ENCODE measurements around the gene BCO2. TPM values are rescaled to one million over a fixed set of nuclear protein-coding genes. Genes with fewer than 3 reads are reported as not detected.

BCO2 gene
- total and polyA plus RNA-seq, 10 of the 15 experiments (the other 5 are each of a cell fraction or from before 2014, with no cell fraction given): 0.29 to 1.0 (median 0.57) TPM

- ChIA-PET SMC1A (ENCODE audit: uncharacterized antibody, unreplicated experiment) (no interaction called here), POLR2A (no interaction called here), CTCF (interaction anchor here (1.6 kb wide), 1 partner anchor 33 kb away, joined by 3 read pairs; no protein-coding TSS in a partner anchor), RAD21 (ENCODE audit: unreplicated experiment) (no interaction called here)
- H3K4me2 ChIP-seq (ENCODE audit: control insufficient read depth, insufficient read depth): no peak overlapping the region
- BruUV-seq (replicated peaks): no TSS peak
- H3K27me3 ChIP-seq (replicated peaks in 1 of 2; ENCODE audit: control insufficient read depth in 2 of 2, insufficient read depth in 2 of 2, low read length in 1 of 2): no peaks in the 10 kb centered on the region
- no peak for FAIRE-seq
- H2AFZ ChIP-seq (ENCODE audit: control insufficient read depth, low read depth, low read length): no peak overlapping the region
- H3K79me2 ChIP-seq (ENCODE audit: control insufficient read depth, insufficient read depth, low read length): no peaks in the 10 kb centered on the region
- no peak for ATAC-seq
- DNase-seq (ENCODE audit: low read depth, low spot score): no peak
- H4K20me1 ChIP-seq (ENCODE audit: control insufficient read depth, insufficient read depth): no peaks in the 10 kb centered on the region
- H3K27ac ChIP-seq (ENCODE audit: control insufficient read depth, insufficient read depth): no peak overlapping the region
- no peaks in the 10 kb centered on the region for H3K9me3 ChIP-seq (replicated peaks; ENCODE audit: control insufficient read depth, insufficient read depth, low read length)
- in situ Hi-C loops (cut with MboI) (no loop called here), intact Hi-C loops (cut with micrococcal nuclease; ENCODE audit: unreplicated experiment) (no loop called here)
- WGBS (ENCODE audit: insufficient coverage, insufficient replicate concordance, low lambda C conversion rate, missing lambda C conversion rate): 70% methylated on average over 4 of the region's 4 CpGs
- no peaks in the 10 kb centered on the region for H3K4me1 ChIP-seq (ENCODE audit: control insufficient read depth, insufficient read depth, low read length)
- no peak overlapping the region for H3K4me3 ChIP-seq
- TF ChIP-seq MTA3 (IDR thresholded peaks at IDR 0.05; ENCODE audit: borderline replicate concordance, low read length) (no peak), ZBED1 (IDR thresholded peaks at IDR 0.05; ENCODE audit: borderline replicate concordance) (no peak), STAT3 (IDR thresholded peaks at IDR 0.05; ENCODE audit: low read depth, low read length) (no peak), E2F8 (IDR thresholded peaks at IDR 0.05; ENCODE audit: low read depth, partially characterized antibody) (no peak), ZNF622 (IDR thresholded peaks at IDR 0.05) (no peak), SRF (IDR thresholded peaks at IDR 0.05; ENCODE audit: low read depth in 2 of 2, low read length in 2 of 2) (no peak), GABPA (IDR thresholded peaks at IDR 0.05; ENCODE audit: low read depth) (no peak), SMAD1 (IDR thresholded peaks at IDR 0.05; ENCODE audit: low read depth, partially characterized antibody) (no peak), SREBF1 (IDR thresholded peaks at IDR 0.05; ENCODE audit: low read length) (no peak), HDAC6 (IDR thresholded peaks at IDR 0.05; ENCODE audit: unreplicated experiment) (no peak), MEF2A (IDR thresholded peaks at IDR 0.05; ENCODE audit: insufficient read depth, low read depth, low read length) (no peak), NFXL1 (IDR thresholded peaks at IDR 0.05; ENCODE audit: borderline replicate concordance) (no peak), ZNF207 (IDR thresholded peaks at IDR 0.05; ENCODE audit: borderline replicate concordance) (no peak), NRF1 (conservative IDR thresholded peaks at IDR 0.05; ENCODE audit: low read depth, low read length) (no peak), RFX5 (IDR thresholded peaks at IDR 0.05; ENCODE audit: low read depth, low read length) (no peak)
- TF ChIP-seq, protein P1, sequence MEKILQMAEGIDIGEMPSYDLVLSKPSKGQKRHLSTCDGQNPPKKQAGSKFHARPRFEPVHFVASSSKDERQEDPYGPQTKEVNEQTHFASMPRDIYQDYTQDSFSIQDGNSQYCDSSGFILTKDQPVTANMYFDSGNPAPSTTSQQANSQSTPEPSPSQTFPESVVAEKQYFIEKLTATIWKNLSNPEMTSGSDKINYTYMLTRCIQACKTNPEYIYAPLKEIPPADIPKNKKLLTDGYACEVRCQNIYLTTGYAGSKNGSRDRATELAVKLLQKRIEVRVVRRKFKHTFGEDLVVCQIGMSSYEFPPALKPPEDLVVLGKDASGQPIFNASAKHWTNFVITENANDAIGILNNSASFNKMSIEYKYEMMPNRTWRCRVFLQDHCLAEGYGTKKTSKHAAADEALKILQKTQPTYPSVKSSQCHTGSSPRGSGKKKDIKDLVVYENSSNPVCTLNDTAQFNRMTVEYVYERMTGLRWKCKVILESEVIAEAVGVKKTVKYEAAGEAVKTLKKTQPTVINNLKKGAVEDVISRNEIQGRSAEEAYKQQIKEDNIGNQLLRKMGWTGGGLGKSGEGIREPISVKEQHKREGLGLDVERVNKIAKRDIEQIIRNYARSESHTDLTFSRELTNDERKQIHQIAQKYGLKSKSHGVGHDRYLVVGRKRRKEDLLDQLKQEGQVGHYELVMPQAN (conservative IDR thresholded peaks at IDR 0.05): no peak
- no peaks in the 10 kb centered on the region for H3K36me3 ChIP-seq (ENCODE audit: control insufficient read depth in 2 of 2, insufficient read depth in 2 of 2, low read length in 1 of 2)
- no peak overlapping the region for H3K9ac ChIP-seq (ENCODE audit: control insufficient read depth, insufficient read depth, low read length)
Measured at GRCh38 chr11:112247201-112247600, 71.9 kb downstream of the BCO2 start.

Measured in GM12878 (cell line).